Smooth muscle cell (in vitro differentiated cells): ENCODE measurements around the gene AMZ2. TPM values are rescaled to one million over a fixed set of nuclear protein-coding genes. Genes with fewer than 3 reads are reported as not detected.

Source experiments
- DNase-seq: peaks from one replicate; lab custom pipeline; 2025; ENCODE audit not compliant: unreplicated experiment; lab: John Stamatoyannopoulos, UW
- H2AFZ ChIP-seq: fragments of 200-600 bp; sonication (generic); 2 replicates; pipeline ENCODE4 v1.6.0; 2016; ENCODE audit warnings: antibody characterized with exemption, low read depth, mild to moderate bottlenecking
- H3F3A ChIP-seq: fragments of 200-600 bp; sonication (generic); 2 replicates; pipeline ENCODE4 v1.6.0; 2017; ENCODE audit warnings: antibody characterized with exemption, low read depth
- H3K27ac ChIP-seq: fragments of 200-600 bp; sonication (generic); 2 replicates; pipeline ENCODE4 v1.5.1; 2016; ENCODE audit warnings: low read depth, mild to moderate bottlenecking
- H3K27me3 ChIP-seq: fragments of 200-600 bp; sonication (generic); 2 replicates; pipeline ENCODE4 v1.6.1; 2016; ENCODE audit warnings: low read depth, mild to moderate bottlenecking
- H3K36me3 ChIP-seq: fragments of 200-600 bp; sonication (generic); 2 replicates; pipeline ENCODE4 v1.5.1; 2016; ENCODE audit warnings: low read depth
- H3K4me1 ChIP-seq: fragments of 200-600 bp; sonication (generic); 2 replicates; pipeline ENCODE4 v1.5.1; 2016; ENCODE audit warnings: low read depth
- H3K4me2 ChIP-seq: fragments of 200-600 bp; sonication (generic); 2 replicates; pipeline ENCODE4 v1.6.0; 2016; ENCODE audit warnings: mild to moderate bottlenecking
- H3K4me3 ChIP-seq: fragments of 200-600 bp; sonication (generic); 2 replicates; pipeline ENCODE4 v1.5.1; 2016; ENCODE audit warnings: mild to moderate bottlenecking
- H3K79me2 ChIP-seq: fragments of 200-600 bp; sonication (generic); 2 replicates; pipeline ENCODE4 v1.6.0; 2016; ENCODE audit warnings: low read depth, mild to moderate bottlenecking
- H3K9ac ChIP-seq: fragments of 200-600 bp; sonication (generic); 2 replicates; pipeline ENCODE4 v1.6.0; 2016; ENCODE audit warnings: low read depth
- H3K9me3 ChIP-seq: fragments of 200-600 bp; sonication (generic); replicated peaks from 2 replicates; pipeline ENCODE4 v1.5.1; 2016; ENCODE audit warnings: low read depth
- H4K20me1 ChIP-seq: fragments of 200-600 bp; sonication (generic); 2 replicates; pipeline ENCODE4 v1.6.0; 2016; ENCODE audit warnings: low read depth
- WGBS: methylation state at CpG from one replicate; pipeline ENCODE4 v1.1.7; 2016; ENCODE audit warnings: low lambda C conversion rate; 5-methylcytosine and 5-hydroxymethylcytosine counted together
- polyA plus RNA-seq: library from polyadenylated mRNA; unstranded; fragments of >200 nt; fragmentation: Nextera tagmentation; extraction: Ambion mirVana; gene quantifications from 2 replicates; pipeline ENCODE4 v1.2.1, GENCODE V29; 2016
- total RNA-seq: library from RNA; depleted of rRNA; stranded (reverse); fragments of >200 nt; gene quantifications from 2 replicates; pipeline ENCODE4 v1.2.3, GENCODE V29; 2014
- TF ChIP-seq, protein P1 (sequence below): fragments of 200-600 bp; sonication (generic); IDR thresholded peaks from 2 replicates; pipeline ENCODE4 v1.5.1; 2017; ENCODE audit warnings: borderline replicate concordance, mild to moderate bottlenecking, antibody characterized with exemption; ENCODE audit not compliant: insufficient read depth, poor library complexity, severe bottlenecking

AMZ2 gene
- total and polyA plus RNA-seq, 2 experiments from 2014 or later, result 66.3 to 75.5 TPM

DNA sequence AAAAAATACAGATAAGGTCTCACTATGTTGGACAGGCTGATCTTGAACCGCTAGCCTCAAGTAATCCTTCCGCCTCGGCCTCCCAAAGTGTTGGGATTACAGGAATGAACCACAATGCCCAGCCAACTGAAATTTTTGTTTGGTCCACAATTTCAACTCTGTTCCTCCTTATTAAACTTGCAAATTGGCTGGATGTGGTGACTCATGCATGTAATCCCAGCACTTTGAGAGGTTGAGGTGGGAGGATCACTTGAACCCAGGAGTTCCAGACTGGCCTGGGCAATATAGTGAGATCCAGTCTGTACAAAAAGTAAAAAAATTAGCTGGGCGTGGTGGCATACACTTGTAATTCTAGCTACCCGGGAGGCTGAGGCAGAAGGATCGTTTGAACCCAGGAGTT is 56.9 kb downstream of the AMZ2 start:
- H3K4me3 ChIP-seq, result no peak overlapping the region
- H3K36me3 ChIP-seq, result no peaks in the 10 kb centered on the region
- WGBS, result 83% methylated on average over 6 of the region's 6 CpGs
- DNase-seq, result no peak
- H3K27ac ChIP-seq, result no peak overlapping the region
- no peaks in the 10 kb centered on the region for H4K20me1 ChIP-seq
- no peak overlapping the region for H3K9ac ChIP-seq
- no peaks in the 10 kb centered on the region for H3F3A ChIP-seq
- no peak overlapping the region for H3K4me2 ChIP-seq
- H3K9me3 ChIP-seq, result no peaks in the 10 kb centered on the region
- peaks cover 12% of the 10 kb centered on the region for H3K4me1 ChIP-seq
- H3K27me3 ChIP-seq, result no peaks in the 10 kb centered on the region
- no peak overlapping the region for H2AFZ ChIP-seq
- no peaks in the 10 kb centered on the region for H3K79me2 ChIP-seq
- TF ChIP-seq, protein P1, sequence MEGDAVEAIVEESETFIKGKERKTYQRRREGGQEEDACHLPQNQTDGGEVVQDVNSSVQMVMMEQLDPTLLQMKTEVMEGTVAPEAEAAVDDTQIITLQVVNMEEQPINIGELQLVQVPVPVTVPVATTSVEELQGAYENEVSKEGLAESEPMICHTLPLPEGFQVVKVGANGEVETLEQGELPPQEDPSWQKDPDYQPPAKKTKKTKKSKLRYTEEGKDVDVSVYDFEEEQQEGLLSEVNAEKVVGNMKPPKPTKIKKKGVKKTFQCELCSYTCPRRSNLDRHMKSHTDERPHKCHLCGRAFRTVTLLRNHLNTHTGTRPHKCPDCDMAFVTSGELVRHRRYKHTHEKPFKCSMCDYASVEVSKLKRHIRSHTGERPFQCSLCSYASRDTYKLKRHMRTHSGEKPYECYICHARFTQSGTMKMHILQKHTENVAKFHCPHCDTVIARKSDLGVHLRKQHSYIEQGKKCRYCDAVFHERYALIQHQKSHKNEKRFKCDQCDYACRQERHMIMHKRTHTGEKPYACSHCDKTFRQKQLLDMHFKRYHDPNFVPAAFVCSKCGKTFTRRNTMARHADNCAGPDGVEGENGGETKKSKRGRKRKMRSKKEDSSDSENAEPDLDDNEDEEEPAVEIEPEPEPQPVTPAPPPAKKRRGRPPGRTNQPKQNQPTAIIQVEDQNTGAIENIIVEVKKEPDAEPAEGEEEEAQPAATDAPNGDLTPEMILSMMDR, result no peak

DNA sequence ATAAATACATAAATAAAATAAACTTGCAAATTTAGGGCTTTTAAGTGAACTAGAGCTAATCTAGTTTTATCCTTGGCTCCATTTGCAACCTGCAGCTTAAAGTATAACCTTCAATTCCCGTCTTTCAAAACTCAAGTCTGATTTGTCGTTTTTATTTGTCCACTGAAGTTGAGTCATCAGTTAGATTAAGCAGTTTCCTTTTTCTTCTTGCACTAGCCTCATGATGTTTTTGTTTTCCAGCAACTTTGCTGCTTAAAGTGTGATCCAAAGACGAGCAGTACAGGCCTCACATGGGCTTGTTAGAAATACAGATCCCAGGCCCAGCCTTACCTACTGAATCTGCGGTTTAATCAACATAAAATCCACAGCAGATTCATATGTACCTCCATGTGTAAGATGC is 57.3 kb downstream of the AMZ2 start:
- no peak overlapping the region for H3K4me3 ChIP-seq
- WGBS, result 45% methylated on average over 4 of the region's 4 CpGs

More for the DNA sequence above, 57.3 kb downstream of the AMZ2 start:
- Histone ChIP-seq H3K4me1 (peaks cover 12% of the 10 kb centered on the region), H2AFZ (no peak overlapping the region), H3F3A (no peaks in the 10 kb centered on the region), H3K79me2 (no peaks in the 10 kb centered on the region), H3K36me3 (no peaks in the 10 kb centered on the region), H3K9me3 (no peaks in the 10 kb centered on the region), H3K27ac (no peak overlapping the region), H3K27me3 (no peaks in the 10 kb centered on the region), H3K9ac (no peak overlapping the region), H3K4me2 (no peak overlapping the region), H4K20me1 (no peaks in the 10 kb centered on the region)
- no peak for DNase-seq
- TF ChIP-seq, protein P1, result no peak

Other genes starting within 250 kb of the AMZ2 start
- 84.6 and 88.3 TPM in 2 replicates for gene KPNA2, start 212.3 kb upstream of the AMZ2 start, total RNA-seq
- 108 and 135 TPM in 2 replicates for gene KPNA2, start 212.3 kb upstream of the AMZ2 start, polyA plus RNA-seq
- gene SLC16A6, start 43.1 kb downstream of the AMZ2 start, total RNA-seq, result 0.04 TPM in 2 replicates
- gene SLC16A6, start 43.1 kb downstream of the AMZ2 start, polyA plus RNA-seq, result not detected in 2 replicates
- gene ARSG, start 43.5 kb downstream of the AMZ2 start, total RNA-seq, result 1.0 and 2.3 TPM in 2 replicates
- gene ARSG, start 43.5 kb downstream of the AMZ2 start, polyA plus RNA-seq, result 2.4 and 2.7 TPM in 2 replicates
- gene WIPI1, start 209.5 kb downstream of the AMZ2 start, total RNA-seq, result 177 and 196 TPM in 2 replicates
- 169 and 188 TPM in 2 replicates for gene WIPI1, start 209.5 kb downstream of the AMZ2 start, polyA plus RNA-seq